Measurements from ENCODE around the gene TLDC2.
"Not testable (repeated sequence)": the region's sequence is repeated elsewhere in the genome, so short reads cannot be mapped to it uniquely, and the experiment has no call there.

The TLDC2 gene

GRCh38 chr20:36875702-36876472 lies at the start of gene TLDC2:
Gene TLDC2, plus strand, starts transcription at chr20:36876138. Its CDS starts 37 bp downstream, at chr20:36876175.
- DNase-seq: peak; percentile 30

DNA sequence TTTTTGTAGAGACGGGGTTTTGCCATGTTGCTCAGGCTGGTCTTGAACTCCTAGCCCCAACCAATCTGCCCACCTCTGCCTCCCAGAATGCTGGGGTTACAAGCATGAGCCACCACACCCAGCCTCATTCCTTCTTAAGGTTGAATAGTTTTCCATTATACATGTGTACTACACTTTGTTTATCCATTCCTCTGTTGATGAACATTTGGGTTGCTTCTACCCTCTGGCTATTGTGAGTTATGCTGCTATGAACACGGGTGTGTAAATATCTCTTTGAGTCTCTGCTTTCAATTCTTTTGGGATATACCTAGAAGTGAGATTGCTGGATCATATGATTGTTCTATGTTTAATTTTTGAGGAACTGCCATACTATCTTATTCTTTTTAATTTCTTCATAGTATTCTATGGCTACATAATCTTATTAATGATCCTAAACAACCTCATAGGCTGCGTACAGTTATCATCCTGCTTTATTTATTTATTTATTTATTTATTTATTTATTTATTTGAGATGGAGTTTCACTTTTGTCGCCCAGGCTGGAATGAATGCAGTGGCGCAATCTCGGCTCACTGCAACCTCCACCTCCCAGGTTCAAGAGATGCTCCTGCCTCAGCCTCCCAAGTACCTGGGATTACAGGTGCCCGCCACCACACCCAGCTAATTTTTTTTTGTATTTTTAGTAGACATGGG lies 49.2 kb upstream of the TLDC2 start:
- no peak for DNase-seq

GRCh38 chr20:36827541-36828279 lies 48.2 kb upstream of the TLDC2 start:
- DNase-seq: no peak

- no peak for DNase-seq
These were observed 44.9 kb upstream of the TLDC2 start for GRCh38 chr20:36830791-36831691.

GRCh38 chr20:36832791-36833190 lies 43.1 kb upstream of the TLDC2 start:
- no peak for DNase-seq

DNA sequence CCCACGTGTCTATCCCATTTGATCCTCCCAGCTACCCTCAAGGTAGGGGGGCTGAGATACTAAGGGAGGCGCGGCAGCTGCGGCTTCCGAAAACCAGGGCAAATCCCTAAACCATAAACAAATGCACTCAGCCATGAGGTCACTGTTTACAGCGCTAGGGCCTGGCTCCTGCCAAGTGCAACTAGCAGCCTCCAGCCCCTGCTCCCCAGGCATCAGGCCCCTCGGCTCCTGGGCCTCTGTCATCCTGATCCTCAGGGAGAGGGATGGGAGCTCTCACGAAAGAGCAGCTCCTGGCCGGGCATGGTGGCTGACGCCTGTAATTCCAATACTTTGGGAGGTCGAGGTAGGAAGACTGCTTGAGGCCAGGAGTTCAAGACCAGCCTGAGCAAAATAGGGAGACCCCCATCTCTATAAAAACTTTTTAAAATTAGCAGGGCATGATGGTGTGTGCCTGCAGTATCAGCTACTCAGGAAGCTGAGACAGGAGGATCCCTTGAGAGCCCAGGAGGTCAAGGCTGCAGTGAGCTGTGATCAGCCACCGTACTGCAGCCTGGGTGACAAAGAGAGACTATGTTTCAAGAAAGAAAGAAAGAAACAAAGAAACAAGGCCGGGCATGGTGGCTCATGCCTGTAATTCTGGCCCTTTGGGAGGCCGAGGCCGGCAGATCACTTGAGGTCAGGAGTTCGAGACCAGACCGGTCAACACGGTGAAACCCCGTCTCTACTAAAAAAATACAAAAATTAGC lies 42.5 kb upstream of the TLDC2 start:
- no peak for DNase-seq

DNA sequence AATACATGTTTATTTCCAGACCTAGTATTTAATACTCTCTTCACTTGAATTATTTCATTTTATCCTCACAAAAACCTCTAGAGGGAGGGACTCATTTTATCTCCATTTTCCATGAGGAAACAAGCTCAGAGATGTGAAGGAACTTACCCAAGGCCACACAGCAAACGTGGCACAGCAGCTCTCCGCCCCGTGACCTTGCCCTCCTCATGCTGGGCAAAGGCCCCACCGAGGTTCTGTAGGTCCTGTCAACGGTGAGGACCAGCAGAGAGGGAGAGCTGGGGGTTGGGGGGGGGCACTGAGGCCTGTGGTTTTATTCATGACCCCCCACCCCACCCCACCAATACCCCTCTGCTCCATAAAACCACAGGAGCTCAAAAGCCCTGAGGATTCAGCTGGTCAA lies 40.9 kb upstream of the TLDC2 start:
- DNase-seq: no peak

GRCh38 chr20:36835453-36836198 lies 40.3 kb upstream of the TLDC2 start:
- peak; percentile 88 for DNase-seq

- no peak for DNase-seq
These were observed 39.2 kb upstream of the TLDC2 start for GRCh38 chr20:36836591-36837269.

GRCh38 chr20:36838376-36838775 lies 37.6 kb upstream of the TLDC2 start:
- DNase-seq: not testable (repeated sequence)

DNA sequence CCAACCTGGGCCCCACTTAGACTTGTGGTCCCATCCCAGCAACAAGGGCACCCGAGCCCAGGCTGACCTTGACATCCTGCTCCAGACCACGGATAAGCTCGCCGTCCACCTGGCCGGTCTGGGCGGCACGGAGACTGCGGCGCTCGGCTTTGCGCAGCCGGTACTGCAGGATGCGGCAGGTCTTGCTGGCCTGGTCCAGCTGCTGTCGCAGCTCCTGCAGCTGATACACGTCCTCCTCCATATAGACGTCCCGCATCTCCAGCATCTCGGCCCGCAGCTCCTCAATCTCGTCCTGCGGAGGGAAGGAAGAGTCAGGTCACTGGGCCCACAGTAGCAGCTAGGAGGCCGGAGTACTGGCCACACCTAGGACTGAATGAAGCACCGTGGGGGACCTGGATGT lies 36.8 kb upstream of the TLDC2 start:
- DNase-seq: no peak

DNA sequence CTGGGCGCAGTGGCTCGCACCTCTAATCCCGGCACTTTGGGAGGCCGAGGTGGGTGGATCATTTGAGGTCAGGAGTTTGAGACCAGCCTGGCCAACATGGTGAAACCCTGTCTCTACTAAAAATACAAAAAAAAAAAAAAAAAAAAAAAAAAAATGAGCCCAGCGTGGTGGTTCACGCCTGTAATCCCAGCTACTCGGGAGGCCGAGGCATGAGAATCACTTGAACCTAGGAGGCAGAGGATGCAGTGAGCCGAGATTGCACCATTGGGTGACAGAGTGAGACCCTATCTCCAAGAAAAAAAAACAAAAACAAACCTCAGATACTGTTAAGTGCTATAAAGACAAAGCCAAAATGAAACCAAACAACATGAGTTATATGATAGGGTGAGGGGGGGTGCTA lies 34.9 kb upstream of the TLDC2 start:
- DNase-seq: not testable (repeated sequence)

GRCh38 chr20:36845288-36845971 lies 30.5 kb upstream of the TLDC2 start:
- no peak for DNase-seq

DNA sequence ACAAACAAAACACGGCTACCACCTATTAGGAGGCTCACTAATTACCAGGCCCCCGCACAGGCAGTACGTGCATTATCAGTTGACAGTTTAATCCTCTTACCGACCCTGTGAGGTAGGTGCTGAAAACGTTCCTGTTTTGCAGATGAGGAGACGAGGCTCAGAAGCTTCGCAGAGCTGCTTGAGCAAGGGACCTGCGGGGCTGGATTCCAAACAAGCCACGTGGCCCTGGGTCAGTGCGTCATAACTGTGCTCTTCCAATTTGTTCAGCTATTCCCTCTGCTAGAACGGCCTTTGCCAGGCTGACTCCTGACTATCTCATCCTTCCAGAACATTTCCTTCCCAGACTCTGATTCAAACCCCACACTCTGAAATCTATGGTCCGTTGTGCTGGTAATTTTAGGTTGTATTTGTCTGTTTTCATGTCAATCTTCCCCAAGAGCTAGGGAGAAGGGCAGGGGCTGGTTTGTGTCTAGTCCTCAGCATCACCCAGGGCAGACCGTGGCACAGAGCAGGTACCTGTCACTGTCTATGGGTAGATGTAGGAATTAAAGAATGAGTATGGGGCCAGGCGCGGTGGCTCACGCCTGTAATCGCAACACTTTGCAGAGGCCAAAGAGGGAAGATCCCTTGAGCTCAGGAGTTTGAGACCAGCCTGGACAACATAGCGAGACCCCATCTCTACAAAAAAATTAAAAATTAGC lies 28.8 kb upstream of the TLDC2 start:
- DNase-seq: no peak

- DNase-seq: no peak
These were observed 28.3 kb upstream of the TLDC2 start for GRCh38 chr20:36847710-36848040.

DNA sequence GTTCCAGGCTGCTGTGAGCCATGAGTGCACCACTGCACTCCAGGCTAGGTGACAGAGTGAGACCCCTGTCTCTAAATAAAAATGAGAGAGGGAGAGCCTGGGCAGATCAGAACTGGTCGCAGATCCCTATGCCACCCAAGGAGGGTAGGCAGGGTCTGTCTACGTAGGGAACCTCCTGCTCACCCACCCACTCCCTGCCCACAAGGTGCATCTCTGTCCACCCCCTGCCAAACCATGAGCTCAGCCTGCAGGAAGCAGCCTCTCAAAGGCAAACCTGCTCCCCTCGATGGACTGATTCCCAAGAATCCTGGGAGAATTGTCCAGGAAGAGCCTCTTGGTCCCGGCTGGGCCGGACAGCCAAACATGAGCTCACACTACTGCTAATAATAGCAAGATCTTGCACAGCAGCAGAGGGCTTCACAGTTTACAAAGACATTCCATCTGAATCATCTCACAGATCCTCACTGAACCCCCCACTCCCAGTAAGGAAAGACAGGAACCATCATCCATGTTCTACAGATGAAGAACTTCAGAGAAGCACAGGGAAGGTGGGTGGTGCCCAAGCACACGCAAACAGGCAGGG lies 27.8 kb upstream of the TLDC2 start:
- DNase-seq: no peak

- no peak for DNase-seq
These were observed 27.3 kb upstream of the TLDC2 start for GRCh38 chr20:36848677-36849076.

DNA sequence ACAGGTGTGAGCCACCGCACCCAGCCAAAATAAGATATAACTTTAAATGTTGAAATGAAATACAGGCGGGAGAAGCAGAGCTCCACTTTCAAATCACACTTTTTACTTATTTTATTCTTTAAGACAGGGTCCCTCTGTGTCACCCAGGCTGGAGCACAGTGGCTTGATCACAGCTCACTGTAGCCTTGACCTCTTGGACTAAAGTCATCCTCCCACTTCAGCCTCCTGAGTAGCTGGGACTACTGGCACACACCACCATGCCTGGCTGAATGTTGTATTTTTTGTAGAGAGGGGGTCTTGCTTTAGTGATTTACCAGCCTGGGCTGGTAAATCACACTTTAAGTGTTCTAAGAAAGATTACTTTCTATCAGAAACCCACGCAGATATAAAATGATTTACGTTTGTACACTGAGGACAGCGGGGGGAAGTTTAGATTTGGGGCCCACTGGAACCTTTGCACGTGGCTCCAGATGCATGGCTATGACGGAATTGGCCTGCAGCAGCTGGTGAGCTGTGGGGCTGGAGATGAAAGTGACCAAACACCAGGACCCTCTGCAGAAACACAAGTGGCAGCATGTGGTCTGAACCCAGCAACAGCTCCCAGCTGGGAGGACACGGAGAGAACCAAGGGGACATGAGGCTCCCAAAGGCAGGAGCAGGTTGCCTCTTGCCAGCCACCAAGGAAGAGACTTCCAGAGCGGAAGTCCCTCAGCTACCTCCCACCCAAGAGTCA lies 26.4 kb upstream of the TLDC2 start:
- DNase-seq: no peak

Measured in DMS79 treated with DMSO at 0.1 percent for 48 hours (cell line).